DND-41 (cell line): Measurements from ENCODE around the gene GHITM.
"Not testable (repeated sequence)": the region's sequence is repeated elsewhere in the genome, so short reads cannot be mapped to it uniquely, and the experiment has no call there.

ENCODE experiments used
- CTCF ChIP-seq: IDR thresholded peaks from 2 replicates; pipeline ENCODE4 v1.5.1; 2012; ENCODE audit warnings: borderline replicate concordance, low read length, moderate library complexity, mild to moderate bottlenecking; ENCODE audit not compliant: poor library complexity, severe bottlenecking; ENCODE audit errors: extremely low read depth
- EZH2 ChIP-seq: IDR thresholded peaks from 3 replicates; pipeline ENCODE4 v1.6.1; 2012; ENCODE audit warnings: borderline replicate concordance, low read depth, mild to moderate bottlenecking, moderate library complexity, low read length, inconsistent platforms; ENCODE audit not compliant: severe bottlenecking

- TF ChIP-seq EZH2, CTCF: not testable (repeated sequence)
These were observed 31.9 kb downstream of the GHITM start for GRCh38 chr10:84171237-84171636.
